DMS53 treated with DMSO at 0.1 percent for 48 hours (cell line): ENCODE measurements around the gene TPCN2.
"Not testable (repeated sequence)": the region's sequence is repeated elsewhere in the genome, so short reads cannot be mapped to it uniquely, and the experiment has no call there.

Experiments
- DNase-seq: peaks from one replicate; lab custom pipeline; 2025; ENCODE audit not compliant: unreplicated experiment; lab: John Stamatoyannopoulos, UW

Gene TPCN2

GRCh38 chr11:69141742-69142141 is 93.0 kb downstream of the TPCN2 start:
- DNase-seq: no peak

- DNase-seq: no peak
Observed at GRCh38 chr11:69142895-69143294, 94.2 kb downstream of the TPCN2 start.

GRCh38 chr11:69144316-69145049 is 95.8 kb downstream of the TPCN2 start:
- no peak for DNase-seq

GRCh38 chr11:69145050-69145380 is 96.3 kb downstream of the TPCN2 start:
- DNase-seq: no peak

GRCh38 chr11:69148377-69148762 is 99.6 kb downstream of the TPCN2 start:
- no peak for DNase-seq

- DNase-seq: no peak
Observed at GRCh38 chr11:69148806-69149205, 100.1 kb downstream of the TPCN2 start.

GRCh38 chr11:69149338-69150045 is 100.8 kb downstream of the TPCN2 start:
- DNase-seq: not testable (repeated sequence)

GRCh38 chr11:69150175-69150574 is 101.4 kb downstream of the TPCN2 start:
- no peak for DNase-seq

GRCh38 chr11:69151836-69152235 is 103.1 kb downstream of the TPCN2 start:
- DNase-seq: no peak

GRCh38 chr11:69152733-69153421 is 104.1 kb downstream of the TPCN2 start:
- DNase-seq: no peak

- no peak for DNase-seq
Observed at GRCh38 chr11:69153661-69154060, 104.9 kb downstream of the TPCN2 start.

- no peak for DNase-seq
Observed at GRCh38 chr11:69154211-69154913, 105.6 kb downstream of the TPCN2 start.

GRCh38 chr11:69154938-69155301 is 106.2 kb downstream of the TPCN2 start:
- no peak for DNase-seq

GRCh38 chr11:69155302-69156234 is 106.8 kb downstream of the TPCN2 start, which contains the start of gene SMIM38:
Gene SMIM38, plus strand, starts transcription at chr11:69155935. Its CDS starts 1,912 bp downstream, at chr11:69157847.
- DNase-seq: no peak

- no peak for DNase-seq
Observed at GRCh38 chr11:69156235-69156639, 107.5 kb downstream of the TPCN2 start.

- no peak for DNase-seq
Observed at GRCh38 chr11:69156673-69157155, 108.0 kb downstream of the TPCN2 start.

- DNase-seq: no peak
Observed at GRCh38 chr11:69157156-69157821, 108.6 kb downstream of the TPCN2 start.

- DNase-seq: no peak
Observed at GRCh38 chr11:69157822-69158231, 109.1 kb downstream of the TPCN2 start.

GRCh38 chr11:69158301-69159149 is 109.8 kb downstream of the TPCN2 start:
- DNase-seq: no peak
